NCI-H187 (cell line): ENCODE data around the gene GSC2.

Experiments used
- DNase-seq, 2 experiments: peaks; one replicate each; lab custom pipeline; 2025; lab: John Stamatoyannopoulos, UW

GSC2 gene

GRCh38 chr22:19133561-19133960, 16.5 kb downstream of the GSC2 start:
- no peak for DNase-seq

- no peak for DNase-seq
Measured at GRCh38 chr22:19132693-19133400, 17.2 kb downstream of the GSC2 start.

DNA sequence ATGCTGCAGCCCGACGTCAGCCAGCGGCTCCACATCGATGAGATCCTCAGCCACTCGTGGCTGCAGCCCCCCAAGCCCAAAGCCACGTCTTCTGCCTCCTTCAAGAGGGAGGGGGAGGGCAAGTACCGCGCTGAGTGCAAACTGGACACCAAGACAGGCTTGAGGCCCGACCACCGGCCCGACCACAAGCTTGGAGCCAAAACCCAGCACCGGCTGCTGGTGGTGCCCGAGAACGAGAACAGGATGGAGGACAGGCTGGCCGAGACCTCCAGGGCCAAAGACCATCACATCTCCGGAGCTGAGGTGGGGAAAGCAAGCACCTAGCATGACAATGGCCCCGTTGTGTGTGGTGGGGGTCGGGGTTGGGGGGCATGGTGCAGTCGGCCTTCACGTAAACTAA, 17.9 kb downstream of the GSC2 start:
- no peak for DNase-seq

- DNase-seq, result no peak
Measured at GRCh38 chr22:19131685-19132015, 18.4 kb downstream of the GSC2 start.

DNA sequence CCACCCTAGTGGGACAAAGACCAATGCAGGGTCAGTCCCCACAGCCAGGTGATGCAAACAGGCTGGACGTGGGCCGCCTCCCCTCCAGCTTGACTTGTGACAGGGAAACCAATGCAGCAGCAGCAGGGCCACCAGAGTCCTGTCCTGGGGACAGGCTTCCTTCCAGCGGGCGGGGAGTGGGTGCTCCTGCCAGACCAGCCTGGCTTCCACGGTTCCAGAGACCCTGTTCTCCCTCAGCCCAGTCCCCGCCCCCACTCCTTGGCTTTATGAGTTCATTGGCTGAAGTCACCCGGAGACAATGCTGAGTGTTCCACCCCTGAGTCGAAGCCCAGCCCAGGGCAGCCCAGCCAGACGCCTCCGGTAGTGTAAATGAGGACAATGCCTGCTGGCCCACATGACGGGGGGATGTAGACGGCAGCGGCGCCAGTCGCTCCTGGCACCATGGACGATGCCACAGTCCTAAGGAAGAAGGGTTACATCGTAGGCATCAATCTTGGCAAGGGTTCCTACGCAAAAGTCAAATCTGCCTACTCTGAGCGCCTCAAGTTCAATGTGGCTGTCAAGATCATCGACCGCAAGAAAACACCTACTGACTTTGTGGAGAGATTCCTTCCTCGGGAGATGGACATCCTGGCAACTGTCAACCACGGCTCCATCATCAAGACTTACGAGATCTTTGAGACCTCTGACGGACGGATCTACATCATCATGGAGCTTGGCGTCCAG, 19.0 kb downstream of the GSC2 start, which contains the start of gene TSSK2:
TSSK2 (plus strand) TSS at position 350 of the 726 bp plus-strand sequence; CDS start at position 442, 92 bp downstream.
- DNase-seq, result no peak

DNA sequence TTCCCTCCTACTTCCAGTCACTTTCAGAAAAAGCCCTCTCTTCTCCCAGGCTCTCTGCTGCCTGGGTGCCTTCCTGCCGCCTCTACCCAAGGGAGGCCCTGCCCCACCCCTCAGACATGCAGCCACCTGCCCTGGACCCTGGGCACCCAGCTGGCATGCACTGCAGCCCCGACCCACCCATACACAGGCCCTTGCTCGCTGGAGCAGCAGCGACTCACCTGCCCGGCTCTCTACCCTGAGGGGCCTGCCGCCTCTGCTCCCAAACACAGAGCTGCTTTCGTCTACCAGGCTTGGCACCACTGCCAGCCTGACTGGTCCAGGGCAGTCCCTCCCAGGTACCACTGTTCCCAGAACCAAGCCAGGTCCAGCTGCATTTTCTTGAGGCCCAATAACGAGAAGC, 20.2 kb downstream of the GSC2 start:
- DNase-seq, result no peak

GRCh38 chr22:19128946-19129727, 21.0 kb downstream of the GSC2 start:
- DNase-seq, result no peak

DNA sequence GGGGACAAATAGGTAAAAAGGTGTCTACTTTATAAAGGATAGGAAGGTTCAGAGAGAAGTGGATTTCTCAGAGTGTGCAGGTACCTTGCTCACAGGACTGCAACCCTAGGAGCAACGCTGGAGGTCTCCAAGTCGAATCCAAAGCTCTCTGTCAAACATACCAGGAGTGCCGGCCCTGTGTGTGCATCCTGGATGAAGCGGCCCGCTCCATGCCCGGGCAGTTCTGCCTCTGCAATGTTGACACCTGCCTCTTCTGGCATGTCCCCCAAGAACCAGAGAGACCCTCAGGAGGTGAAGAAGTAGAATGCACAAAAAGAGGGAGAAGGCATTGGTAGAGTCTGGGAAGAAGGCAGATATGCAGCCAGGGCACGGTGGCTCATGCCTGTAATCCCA, 22.1 kb downstream of the GSC2 start:
- no peak for DNase-seq

- DNase-seq, result no peak
Measured at GRCh38 chr22:19127329-19128008, 22.6 kb downstream of the GSC2 start.

- no peak for DNase-seq
Measured at GRCh38 chr22:19126309-19127273, 23.5 kb downstream of the GSC2 start.

DNA sequence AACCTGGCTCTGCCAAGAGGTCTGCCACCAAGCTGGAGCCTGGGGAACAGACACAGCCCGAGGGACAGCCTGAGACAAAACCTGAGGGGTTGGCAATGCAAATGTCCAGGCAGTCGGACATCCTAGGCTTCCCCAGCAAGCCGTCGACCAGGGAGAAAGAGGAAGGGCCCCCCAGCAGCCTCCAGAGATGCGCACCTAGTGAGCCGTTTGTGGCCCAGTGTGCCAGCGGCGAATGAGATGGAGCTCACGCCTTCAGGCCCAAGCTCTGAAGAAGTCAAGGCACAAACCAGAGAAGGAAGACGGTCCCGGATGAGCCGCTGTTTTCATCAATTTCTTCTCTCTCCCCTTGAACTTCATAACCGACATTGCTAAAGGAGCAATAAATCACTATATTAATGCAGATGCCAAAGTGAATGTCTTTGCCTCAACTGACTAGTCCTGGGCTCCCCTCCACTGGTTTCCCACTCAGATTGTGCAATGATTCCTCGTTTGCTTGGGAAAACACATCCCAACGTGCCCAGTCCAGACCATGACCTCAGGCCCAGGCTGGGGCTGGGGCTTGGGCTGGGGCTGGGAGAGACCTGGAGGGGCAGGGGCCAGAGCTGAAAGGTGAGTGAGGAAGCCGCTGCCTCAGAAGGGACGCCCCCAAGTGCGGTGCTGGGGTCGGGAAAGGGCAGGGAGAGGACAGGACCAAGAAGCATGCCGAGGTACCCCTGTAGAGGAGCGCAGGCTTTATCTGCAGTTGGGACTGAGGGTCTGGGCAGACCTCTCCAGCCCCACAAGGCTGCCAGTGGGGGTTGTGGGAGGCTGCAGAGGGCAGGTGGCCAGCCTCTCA, 24.4 kb downstream of the GSC2 start:
- DNase-seq, result no peak

GRCh38 chr22:19125011-19125410, 25.1 kb downstream of the GSC2 start:
- DNase-seq, result no peak

- DNase-seq, result no peak
Measured at GRCh38 chr22:19124377-19124776, 25.7 kb downstream of the GSC2 start.

DNA sequence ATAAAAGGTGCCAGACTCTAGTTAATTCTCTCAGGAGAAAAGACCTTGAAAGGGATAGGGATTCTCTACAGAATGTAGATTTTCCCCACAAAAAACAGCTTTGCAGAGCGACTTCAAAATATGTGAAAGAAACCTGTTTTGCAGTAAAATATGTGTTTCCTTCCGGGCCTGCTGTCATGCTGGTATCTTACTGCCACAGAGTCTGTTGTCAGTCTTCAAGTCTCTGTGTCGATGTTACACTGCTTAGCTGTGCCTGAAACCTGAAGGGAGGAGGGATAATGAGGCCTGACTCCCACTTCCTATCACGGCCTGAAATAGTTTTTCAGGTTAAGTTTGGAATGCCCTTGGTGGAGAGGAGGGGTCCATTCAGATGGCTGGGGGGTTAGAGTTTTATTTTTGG, 26.2 kb downstream of the GSC2 start:
- DNase-seq, result no peak

- DNase-seq, result no peak
Measured at GRCh38 chr22:19122752-19123492, 27.2 kb downstream of the GSC2 start.

GRCh38 chr22:19122143-19122751, 27.8 kb downstream of the GSC2 start, which contains the start of gene DGCR2:
DGCR2 (minus strand) TSS chr22:19122412; CDS start chr22:19122206, 206 bp downstream.
- peak; percentile 67 to 93 for DNase-seq

GRCh38 chr22:19121631-19122142, 28.4 kb downstream of the GSC2 start:
- DNase-seq, result no peak

DNA sequence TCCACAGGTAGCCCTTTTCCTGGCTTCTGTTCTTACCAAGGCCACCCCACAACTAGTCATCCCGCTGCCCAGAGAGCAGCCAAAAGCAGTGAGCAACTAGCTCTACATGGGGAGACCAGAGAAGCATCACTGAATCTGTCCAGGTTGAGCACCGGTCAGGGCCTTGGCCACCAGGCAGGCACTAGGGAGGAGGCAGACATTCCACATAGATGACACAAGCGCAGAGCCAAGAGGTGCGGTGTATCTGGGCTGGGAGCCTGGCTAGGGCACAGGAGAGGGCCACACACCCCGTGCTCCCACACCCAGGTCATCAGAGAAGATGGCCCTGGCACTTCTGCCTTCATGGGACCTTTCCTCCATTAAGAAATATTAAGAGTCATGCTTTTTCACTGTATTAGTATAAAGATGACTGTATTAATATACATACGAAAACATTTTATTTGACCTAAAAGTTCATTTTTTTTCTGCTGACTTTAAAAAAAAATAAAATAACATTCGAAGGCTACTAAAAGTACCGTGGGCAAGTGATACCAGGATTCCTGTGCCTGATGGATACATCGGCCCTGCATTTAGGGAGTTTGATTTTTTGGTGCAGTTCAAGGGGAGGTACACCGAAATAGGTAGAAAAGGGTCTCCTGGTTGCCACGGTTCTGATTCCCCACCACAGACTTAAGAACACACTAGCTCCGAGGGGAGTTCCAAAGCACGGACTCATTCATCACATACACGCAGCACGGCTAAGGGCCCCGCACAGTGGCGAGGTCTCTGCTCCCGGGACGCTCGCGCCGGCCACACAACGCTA, 29.1 kb downstream of the GSC2 start:
- DNase-seq, result no peak
